ELR (cell line): ENCODE results near the gene LANCL2.
"Not testable (repeated sequence)": the region's sequence is repeated elsewhere in the genome, so short reads cannot be mapped to it uniquely, and the experiment has no call there.

Experiments
- DNase-seq: peaks from one replicate; pipeline ENCODE4 v3.0.0-alpha.2; 2015; ENCODE audit warnings: low read depth

LANCL2 gene

DNA sequence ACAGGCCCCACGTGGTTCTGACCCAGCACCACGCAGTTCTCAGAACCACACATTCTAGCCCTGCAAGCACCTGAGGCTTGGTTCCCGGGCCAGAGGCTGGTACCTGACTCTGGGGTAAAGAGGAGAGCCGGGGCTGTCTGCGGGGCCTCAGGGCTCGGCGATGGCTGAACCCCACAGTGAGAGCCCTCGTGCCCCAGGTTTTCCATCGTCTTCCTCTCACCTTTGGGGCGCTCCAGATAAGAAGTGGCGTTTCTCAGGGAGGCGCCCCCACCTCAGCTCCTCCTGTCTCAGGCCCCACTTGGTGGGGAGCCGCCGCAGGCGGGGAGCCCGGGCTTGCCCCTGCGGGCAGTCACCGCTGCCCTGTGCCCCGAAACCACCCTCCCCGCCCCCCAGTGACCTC lies 2.2 kb upstream of the LANCL2 start:
- no peak for DNase-seq

DNA sequence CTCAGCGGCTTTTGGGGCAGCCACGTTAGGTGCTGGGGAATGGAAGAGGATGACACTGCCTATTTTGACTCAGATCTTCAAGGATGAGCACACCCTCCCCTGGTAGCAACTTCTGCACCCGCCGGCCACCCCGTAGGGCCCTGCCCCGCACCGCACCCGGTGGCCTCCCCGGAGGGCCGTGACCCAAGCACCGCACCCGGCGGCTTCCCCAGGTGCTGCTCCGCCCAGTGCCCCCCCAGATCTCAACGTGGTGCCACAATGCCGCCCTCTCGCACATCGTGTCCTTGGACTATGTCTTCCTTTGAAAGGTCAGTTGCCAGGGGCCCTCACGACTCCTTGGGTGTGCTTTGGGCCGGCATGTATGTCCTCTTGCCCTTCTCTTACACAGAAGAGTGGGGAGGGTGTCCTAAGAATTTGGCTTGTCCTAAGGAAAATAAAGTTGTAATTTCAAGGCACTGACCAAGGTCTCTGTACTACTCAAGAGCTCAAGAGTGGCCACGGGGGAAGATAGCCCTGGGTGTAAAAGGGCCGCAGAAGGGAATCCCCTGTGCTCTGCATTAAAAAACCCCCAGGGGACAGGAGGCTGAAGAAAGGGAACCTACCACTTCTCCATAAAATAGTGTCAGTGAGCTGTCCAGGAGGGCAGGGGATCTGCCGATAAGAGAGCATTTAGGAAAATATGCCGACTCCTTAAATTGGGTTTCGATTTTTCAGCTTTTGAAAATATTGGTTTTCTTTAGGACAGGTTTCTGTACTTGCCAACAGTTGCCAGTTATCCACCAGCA lies 1.6 kb upstream of the LANCL2 start:
- no peak for DNase-seq

DNA sequence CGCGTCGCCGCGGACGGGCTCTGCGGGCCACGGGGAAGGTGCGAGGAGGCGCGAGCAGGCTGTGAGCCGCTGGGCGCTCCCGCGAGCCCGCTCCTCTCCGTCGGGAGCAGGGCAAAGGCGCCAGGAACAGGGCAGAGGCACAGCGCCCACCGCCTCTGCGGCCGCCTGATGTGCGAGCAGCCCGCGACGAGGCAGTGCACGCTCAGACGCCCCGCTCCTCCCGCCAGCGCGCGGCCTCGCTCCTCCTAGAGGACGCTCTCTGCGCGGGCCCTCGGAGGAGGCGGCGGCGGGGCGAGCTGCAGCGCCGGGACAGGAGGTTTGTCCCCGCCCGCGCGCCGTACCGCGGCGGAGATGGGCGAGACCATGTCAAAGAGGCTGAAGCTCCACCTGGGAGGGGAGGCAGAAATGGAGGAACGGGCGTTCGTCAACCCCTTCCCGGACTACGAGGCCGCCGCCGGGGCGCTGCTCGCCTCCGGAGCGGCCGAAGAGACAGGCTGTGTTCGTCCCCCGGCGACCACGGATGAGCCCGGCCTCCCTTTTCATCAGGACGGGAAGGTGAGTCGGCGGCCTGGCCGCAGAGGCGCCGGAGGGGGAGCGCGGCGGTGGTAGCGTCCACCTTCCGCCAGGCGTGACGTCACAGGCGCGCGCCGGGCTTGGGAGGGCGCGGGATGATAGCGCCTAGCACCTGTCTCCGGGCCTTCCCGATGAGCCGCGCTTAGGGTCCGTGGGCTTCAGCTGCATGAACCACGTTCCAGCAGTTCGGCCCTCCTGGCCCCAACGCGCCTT lies 731 bp downstream of the LANCL2 start:
- DNase-seq, result peak; percentile 95

DNA sequence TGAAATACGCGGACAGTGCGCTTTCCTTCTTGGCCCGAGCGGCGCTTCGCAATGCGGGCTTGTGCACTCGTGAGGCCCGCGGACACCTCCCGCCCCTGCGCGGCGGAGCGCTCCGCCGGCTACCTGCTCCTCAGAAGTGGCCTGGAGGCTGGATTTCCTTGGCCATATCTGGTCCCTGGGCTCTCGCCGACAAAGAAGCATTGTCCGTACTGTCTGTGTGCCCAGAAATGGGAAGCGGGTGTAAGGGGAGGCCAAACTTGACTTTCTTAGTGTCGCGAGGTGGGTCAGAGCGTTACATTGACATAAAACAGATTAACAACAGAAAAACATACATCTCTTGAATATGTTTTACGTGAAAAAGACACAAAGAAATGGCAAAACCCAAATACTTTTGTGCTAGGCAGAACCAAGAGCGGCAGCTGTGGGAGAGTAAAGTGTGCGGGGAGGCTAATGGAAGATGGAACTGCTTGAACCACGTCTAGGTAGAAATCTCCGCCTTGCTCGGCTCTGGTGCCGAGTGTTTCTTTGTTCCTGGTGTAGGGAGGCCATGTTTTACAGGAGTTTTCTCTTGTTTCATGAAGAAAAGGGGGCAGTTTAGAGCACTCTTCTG lies 1.4 kb downstream of the LANCL2 start:
- DNase-seq, result peak; percentile 30

DNA sequence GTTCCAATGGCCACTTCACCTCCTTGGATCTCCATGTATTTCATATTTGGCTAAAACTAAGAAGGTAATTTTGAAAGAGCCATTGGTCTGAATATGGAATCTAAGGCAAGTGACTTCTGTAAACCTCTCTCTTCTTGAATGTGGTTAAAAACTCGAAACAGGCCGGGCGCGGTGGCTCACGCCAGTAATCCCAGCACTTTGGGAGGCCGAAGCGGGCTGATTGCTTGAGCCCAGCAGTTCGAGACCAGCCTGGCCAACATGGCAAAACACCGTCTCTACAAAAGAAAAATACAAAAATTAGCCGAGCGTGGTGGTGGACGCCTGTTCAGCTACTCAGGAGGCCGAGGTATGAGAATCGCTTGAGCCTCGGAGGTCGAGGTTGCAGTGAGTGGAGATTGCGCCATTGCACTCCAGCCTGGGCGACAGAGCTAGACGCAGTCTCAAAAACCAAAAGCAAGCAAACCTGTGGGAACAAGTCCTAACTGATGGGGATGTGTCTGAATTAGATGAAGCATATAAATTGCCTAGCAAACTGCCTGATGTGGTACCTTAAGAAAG lies 2.2 kb downstream of the LANCL2 start:
- no peak for DNase-seq

DNA sequence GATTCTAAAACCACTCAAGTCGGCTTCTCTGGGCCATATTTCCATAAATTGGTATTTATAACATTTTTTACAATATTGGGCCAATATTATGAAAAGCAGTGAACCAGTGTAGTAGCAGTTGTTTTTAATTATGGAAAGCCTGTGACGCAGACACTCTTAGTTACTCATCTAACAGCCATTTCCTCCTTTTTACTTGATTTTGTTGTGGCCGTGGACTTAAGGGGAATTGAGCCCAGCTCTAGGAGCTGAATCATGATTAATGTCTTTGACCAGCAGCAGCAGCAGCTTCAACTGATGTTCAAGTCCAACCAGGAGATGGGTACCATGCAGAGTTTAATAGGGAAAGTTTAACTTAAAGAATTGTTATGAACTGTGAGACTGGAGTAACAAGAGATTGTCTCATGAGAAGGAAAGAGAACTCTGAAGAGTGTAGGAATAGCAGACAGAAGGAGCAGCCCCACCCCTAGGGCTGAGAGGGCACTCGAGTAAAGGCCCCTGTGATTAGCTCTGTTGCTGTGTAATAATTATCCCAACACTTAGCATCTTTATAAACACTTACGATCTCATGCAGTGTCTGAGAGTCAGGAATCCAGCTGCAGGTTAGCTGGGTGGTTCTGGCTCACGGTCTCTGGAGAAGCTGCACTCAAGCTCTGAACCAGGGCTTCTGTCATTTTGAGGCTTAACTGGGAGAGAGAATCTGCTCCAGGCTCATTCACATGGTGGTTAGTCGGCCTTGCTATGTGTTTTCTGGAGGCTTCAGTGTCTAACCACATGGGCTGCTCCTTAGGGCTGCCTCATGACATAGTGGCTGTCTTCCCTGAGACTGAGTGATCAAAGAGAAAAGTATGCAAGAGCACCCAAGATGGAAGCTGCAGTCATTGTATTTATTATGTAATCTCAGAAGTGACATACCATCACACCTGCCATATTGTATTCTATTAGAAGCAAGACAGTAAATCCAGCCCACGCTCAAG lies 4.6 kb downstream of the LANCL2 start:
- peak; percentile 95 for DNase-seq

DNA sequence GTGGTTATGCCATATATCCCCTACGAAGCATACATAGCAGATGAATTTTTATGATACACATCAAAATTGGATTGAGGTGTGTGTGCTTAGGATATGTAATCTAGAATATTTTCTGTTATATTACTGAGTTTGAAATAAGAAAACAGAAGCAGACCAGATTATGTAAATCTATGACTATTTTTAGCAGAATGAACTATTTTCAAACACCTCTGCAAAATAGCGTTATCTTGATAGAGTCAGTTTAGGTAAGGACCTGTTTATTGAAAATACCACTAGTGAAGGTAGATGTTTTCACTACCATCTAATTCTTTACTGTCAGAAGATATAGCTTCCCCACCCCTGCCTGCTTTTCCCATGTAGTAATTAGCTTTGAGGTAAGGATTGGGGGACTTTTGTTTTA lies 9.1 kb downstream of the LANCL2 start:
- DNase-seq, result no peak

DNA sequence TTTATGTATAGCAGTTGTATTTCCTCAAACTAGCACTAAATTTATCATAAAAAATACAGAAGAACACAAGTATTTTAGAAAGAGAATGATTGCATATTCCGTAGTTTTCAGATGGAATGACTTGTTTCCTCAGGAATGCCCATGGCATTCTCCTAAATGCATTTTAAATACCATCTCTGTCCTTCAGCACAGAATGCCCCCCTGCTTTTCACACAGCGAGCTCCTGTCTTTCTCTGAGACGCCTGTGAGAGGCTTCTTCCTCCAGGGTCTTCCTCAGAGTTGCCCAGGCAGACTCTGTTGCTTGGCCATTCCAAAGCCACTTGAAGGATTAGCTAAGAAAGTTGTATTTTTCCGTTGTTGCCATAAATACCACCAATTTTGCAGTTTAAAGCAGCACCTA lies 10.1 kb downstream of the LANCL2 start:
- DNase-seq, result no peak

DNA sequence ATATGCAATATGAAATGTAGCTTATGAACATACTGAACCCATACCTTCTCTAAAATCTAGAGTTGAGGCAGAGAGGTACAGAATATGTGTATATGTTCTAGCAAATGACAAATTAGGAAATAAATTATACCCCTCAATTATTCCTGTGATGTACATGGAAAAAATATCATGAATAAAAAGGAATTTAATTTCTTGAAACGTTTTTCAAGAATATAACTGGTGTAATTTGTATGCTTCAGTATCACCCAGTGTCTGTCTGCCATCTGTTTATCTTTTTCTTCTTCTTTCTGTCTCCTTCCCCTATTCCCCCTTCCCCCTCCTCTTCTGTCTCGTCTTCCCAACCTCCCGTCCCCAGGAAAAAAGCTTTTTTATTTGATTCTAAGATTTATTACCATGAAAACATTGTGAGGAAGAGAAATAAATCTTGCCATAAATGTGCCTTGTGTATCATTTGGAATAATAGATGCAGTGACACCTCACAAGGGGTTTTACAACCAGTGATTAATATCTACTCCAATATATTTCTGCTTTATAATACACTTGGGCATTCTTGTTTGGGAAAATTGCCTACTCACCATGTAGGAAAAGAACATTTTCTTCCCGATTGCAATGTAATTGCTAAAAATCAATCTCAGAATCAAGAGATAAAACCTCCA lies 12.2 kb downstream of the LANCL2 start:
- DNase-seq, result no peak

DNA sequence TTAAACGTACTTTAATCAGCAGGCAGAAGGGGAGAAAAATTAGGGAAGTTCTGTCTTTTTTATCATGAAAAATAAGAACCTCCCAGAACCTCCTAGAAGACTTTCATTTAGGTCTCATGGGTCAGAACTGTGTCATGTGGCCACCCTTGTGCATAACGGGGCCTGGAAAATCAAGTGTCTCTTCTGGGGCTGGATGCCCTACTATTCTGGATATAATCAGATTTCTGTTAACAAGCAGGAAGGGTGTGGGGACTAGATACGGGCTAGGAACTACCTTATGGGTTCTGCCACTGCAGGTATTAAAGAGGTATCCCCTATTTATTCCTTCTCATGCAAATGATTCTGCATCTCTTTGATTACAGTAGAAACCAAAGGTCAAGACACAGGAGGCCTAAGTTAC lies 14.1 kb downstream of the LANCL2 start:
- DNase-seq, result no peak

DNA sequence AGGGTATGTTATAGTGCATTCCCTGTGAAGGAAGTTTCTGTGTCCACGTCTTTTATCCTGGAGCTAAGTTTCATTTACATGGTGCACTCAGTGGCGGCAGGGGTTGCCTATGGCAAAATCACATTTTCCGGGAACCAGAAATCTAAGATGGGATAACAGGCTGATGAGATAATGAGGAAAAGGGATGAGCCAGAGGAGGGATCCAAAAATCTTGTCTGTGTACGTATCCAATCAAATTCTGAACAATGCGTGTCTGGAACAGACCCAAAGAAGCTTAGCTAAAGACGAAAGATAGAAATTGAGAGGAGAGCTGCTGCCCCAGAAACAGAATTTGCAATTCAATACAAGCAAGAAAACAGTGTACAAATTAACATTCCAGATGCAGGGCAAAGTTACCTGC lies 16.1 kb downstream of the LANCL2 start:
- DNase-seq, result no peak

DNA sequence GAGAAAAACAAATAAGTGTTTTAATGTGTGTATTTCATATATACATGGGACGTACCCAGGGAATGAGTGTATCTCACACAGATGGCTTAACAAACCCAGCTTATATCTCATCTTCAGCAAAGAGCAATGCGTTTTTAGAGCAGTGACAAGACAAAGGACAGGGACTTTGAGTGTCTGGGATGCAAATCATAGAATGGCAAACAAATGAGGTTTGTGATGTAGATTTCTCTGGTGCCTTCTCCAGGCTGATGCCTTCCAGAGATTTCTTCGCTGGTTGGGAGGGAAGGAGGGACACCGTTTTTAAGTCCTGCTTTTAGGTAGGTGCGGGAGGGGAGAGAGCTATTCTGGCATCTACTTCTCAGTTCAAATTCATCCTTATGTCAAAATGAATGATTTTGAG lies 16.6 kb downstream of the LANCL2 start:
- DNase-seq, result no peak

DNA sequence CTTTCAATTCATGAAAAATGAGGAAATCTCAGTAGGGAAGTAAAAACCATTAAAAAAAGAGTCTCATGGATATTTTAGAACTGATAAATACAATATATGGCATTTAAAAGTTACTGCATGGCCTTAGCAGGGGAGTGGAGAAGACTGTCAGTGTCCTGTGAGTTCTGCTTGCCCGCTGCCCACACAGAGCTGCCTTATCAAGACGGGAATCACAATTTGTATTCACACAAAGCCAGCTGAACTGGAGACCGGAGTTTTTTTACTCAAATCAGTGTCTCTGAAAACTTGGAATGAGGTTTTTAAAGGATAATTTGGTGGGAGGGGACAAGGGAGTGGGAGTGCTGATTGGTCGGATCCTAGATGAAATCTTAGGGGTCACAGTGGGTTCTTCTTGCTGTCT lies 17.1 kb downstream of the LANCL2 start:
- no peak for DNase-seq

DNA sequence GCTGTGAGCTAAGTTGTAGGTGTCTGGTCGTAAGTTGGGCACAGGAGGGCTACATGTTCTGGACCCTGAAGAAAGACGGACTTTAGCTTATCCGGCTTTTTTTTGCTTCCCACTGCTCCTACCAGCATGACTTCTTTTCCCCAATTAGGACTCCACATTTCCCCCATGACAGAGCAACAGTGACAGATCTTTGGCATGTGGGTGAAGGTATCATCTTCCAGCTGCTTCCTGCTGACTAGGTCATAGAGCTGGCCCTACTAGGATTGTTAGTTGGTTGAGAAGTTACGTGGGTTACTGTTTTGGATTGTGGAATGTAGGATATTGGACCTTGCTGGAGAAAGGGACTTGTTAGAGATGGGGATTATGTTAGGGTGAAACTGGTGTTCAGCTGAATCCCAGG lies 21.4 kb downstream of the LANCL2 start:
- no peak for DNase-seq

DNA sequence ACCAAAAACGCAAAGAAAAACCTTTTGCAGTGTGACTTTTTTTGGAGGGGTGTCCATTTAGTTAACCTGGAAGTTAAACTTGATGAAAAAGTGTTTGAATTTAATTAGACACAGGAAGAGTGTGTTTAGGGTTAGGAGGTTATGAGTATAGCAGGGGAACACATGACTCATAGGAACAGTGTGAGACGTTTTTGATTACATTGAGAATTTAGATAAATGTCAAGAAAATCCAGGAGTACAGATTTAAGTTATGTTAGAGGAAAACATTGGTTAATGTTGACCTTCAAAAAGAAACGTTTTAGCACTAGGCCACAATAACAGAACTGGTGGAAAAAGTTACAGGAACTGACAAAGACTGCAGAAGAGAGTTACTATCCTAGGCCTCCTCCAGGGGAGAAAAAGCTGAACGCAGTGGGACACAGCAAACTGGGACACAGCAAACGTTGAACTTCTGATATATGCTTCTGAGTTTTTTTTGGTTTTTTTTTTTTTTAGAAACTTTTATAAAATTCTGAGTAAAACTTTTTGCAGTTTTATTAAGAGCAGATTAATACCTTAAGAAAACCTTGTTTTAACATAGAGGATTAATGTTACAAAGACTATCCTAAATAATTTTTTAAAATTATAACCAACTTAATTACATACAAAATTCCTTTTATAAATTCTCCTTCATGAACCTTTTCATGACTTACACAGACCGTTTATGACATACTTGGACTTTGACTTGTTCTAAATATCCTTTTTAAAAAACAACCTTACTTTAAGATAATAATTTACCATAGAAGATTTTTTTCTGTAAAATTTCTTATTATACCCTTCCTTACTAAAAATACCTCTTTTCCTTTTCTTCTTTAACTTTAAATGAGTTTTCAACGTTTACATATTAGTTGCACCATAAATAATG lies 22.2 kb downstream of the LANCL2 start:
- peak; percentile 64 for DNase-seq

DNA sequence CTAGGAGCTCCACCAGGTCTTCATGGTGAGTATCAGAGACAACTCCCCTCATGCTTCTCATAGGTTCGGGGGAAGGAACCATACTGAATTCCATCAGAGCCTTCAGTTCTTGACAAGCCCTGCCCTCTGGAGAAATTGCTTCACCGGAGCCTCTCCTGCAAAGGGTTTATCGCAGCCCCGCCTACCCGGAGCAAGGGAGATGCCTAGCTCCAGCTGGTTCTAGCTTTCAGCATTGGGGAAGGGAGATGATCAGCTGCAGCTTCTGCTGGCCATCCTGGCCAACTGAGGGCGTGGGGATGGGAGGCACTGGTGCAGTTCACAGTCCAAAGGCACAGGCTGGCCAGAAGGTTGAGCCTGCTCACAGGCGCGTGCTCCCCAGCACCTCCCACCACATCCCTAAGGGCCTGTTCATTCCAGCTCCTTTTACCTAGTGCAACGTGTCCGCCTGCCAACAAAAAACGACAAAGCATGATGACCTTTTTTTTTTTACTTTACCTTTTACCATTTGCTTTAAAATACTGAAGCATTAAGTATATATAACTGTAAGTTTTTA lies 31.2 kb downstream of the LANCL2 start:
- no peak for DNase-seq

DNA sequence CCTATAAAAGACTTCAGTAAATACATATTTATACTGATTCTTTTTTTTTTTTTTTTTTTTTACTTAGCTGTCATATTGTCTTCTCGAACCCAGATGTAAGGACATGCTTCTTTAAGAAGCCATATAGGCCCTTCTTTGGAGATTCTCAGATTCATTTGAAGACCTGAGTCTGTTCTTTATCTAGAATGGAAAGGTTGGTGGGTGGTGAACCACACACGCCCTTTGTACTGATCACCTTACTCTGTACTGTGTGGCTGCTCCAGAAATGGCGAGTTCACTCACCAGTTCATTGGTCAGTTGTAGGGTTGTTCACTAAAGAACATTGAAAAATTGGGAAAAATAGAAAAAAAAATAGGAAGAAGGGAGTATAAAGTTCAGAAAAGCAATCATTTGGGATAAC lies 32.5 kb downstream of the LANCL2 start:
- DNase-seq, result no peak

DNA sequence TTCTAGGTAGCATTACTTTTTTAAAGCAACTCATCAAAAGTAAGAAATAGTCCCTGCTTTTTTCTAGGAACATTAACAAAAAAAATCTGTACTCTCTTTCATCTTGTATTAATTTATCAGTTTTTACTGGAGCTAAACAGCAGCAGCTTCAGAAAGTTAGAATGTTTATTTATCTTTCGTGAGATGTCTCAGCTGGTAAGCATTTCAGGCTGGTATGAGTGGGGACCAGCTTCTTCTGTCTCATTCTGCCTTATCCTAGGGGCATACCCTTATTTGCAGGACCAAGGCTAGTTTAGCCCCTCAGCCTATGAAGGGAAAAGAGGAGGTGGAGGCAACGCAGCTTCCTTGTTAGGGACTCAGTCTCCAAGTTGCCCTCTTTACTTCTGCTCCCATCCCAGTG lies 35.1 kb downstream of the LANCL2 start:
- peak; percentile 48 for DNase-seq

DNA sequence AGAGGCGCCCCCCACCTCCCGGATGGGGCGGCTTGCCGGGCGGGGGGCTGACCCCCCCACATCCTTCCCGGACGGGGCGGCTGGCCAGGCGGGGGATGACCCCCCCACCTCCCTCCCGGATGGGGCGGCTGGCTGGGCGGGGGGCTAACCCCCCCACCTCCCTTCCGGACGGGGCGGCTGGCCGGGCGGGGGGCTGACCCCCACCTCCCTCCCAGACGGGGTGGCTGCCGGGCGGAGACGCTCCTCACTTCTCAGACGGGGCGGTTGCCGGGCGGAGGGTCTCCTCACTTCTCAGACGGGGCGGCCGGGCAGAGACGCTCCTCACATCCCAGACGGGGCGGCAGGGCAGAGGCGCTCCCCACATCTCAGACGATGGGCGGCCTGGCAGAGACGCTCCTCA lies 37.4 kb downstream of the LANCL2 start:
- not testable (repeated sequence) for DNase-seq
